DMS79 (cell line): ENCODE data around the gene HIVEP3.

ENCODE experiments used
- DNase-seq: peaks from one replicate; lab custom pipeline; 2025; lab: John Stamatoyannopoulos, UW

Gene HIVEP3

GRCh38 chr1:41920658-41921057 lies 1.9 kb upstream of the HIVEP3 start:
- DNase-seq, result no peak

GRCh38 chr1:41919764-41920397 lies 1.2 kb upstream of the HIVEP3 start:
- peak; percentile 6 for DNase-seq

- DNase-seq, result no peak
These were observed 409 bp upstream of the HIVEP3 start for GRCh38 chr1:41919131-41919530.

- DNase-seq, result peak; percentile 36
These were observed 780 bp downstream of the HIVEP3 start for GRCh38 chr1:41917835-41918449.

- DNase-seq, result no peak
These were observed 1.6 kb downstream of the HIVEP3 start for GRCh38 chr1:41917076-41917475.

- peak; percentile 81 for DNase-seq
These were observed 2.7 kb downstream of the HIVEP3 start for GRCh38 chr1:41915786-41916571.

- DNase-seq, result no peak
These were observed 4.2 kb downstream of the HIVEP3 start for GRCh38 chr1:41914516-41914915.

- DNase-seq, result peak; percentile 87
These were observed 5.7 kb downstream of the HIVEP3 start for GRCh38 chr1:41913014-41913413.

GRCh38 chr1:41908288-41908895 lies 10.3 kb downstream of the HIVEP3 start:
- no peak for DNase-seq

GRCh38 chr1:41907446-41907845 lies 11.3 kb downstream of the HIVEP3 start:
- no peak for DNase-seq

- DNase-seq, result no peak
These were observed 11.8 kb downstream of the HIVEP3 start for GRCh38 chr1:41906943-41907342.

GRCh38 chr1:41905093-41905675 lies 13.5 kb downstream of the HIVEP3 start:
- no peak for DNase-seq

GRCh38 chr1:41902664-41903063 lies 16.1 kb downstream of the HIVEP3 start:
- DNase-seq, result no peak

GRCh38 chr1:41902159-41902577 lies 16.6 kb downstream of the HIVEP3 start:
- no peak for DNase-seq

GRCh38 chr1:41901551-41901950 lies 17.2 kb downstream of the HIVEP3 start:
- DNase-seq, result no peak

GRCh38 chr1:41900603-41901444 lies 17.9 kb downstream of the HIVEP3 start:
- DNase-seq, result no peak

GRCh38 chr1:41898191-41898713 lies 20.5 kb downstream of the HIVEP3 start:
- no peak for DNase-seq

GRCh38 chr1:41895552-41895951 lies 23.2 kb downstream of the HIVEP3 start:
- DNase-seq, result no peak

- no peak for DNase-seq
These were observed 23.8 kb downstream of the HIVEP3 start for GRCh38 chr1:41894808-41895483.

- DNase-seq, result no peak
These were observed 24.5 kb downstream of the HIVEP3 start for GRCh38 chr1:41894101-41894807.
